IMR-90 (cell line): ENCODE results near the gene COL4A2. TPM values are rescaled to one million over a fixed set of nuclear protein-coding genes. Genes with fewer than 3 reads are reported as not detected.
A peak's percentile ranks its signal among the peaks of the same experiment; 100 is the strongest.

Source experiments
- ATAC-seq: fragments of 200-7000 bp; cut with Tn5 transposase; 2 replicates; pipeline ENCODE4 v1.9.1; 2020; ENCODE audit warnings: low read depth, mild to moderate bottlenecking, moderate library complexity
- BruUV-seq: library from RNA; stranded (reverse); fragments of 400-500 nt; replicated peaks from 2 replicates; lab custom pipeline; 2021; lab: Mats Ljungman, UMichigan
- CTCF ChIA-PET: fragments of 300-600 bp; formaldehyde crosslinking; extraction: SDS; loops from one replicate; lab custom pipeline; 2021; ENCODE audit warnings: antibody characterized with exemption; lab: Yijun Ruan, JAX
- POLR2A ChIA-PET: fragments of 300-600 bp; sonication (Branson Sonifier 250); formaldehyde crosslinking; loops from one replicate; lab custom pipeline; 2022; ENCODE audit warnings: antibody characterized with exemption; ENCODE audit not compliant: unreplicated experiment; lab: Charles Lee
- DNase-seq: peaks from one replicate; pipeline ENCODE4 v3.0.0; 2013
- H2AFZ ChIP-seq: replicated peaks from 2 replicates; pipeline ENCODE3; 2013; ENCODE audit warnings: low read length, mild to moderate bottlenecking; ENCODE audit not compliant: poor library complexity
- H2AK5ac ChIP-seq: 2 replicates; pipeline ENCODE4 v1.6.1; 2013; ENCODE audit warnings: low read depth, low read length, inconsistent platforms
- H2AK9ac ChIP-seq: replicated peaks from 2 replicates; pipeline ENCODE3; 2013; ENCODE audit warnings: mild to moderate bottlenecking, low read depth, low read length, moderate library complexity; ENCODE audit not compliant: poor library complexity
- H2BK120ac ChIP-seq: 2 replicates; pipeline ENCODE4 v1.6.1; 2013; ENCODE audit warnings: low read depth, low read length, inconsistent platforms
- H2BK15ac ChIP-seq: 3 replicates; pipeline ENCODE4 v1.6.1; 2013; ENCODE audit warnings: low read depth, low read length, inconsistent platforms
- H2BK20ac ChIP-seq: 2 replicates; pipeline ENCODE4 v1.6.1; 2013; ENCODE audit warnings: low read depth, mild to moderate bottlenecking, inconsistent platforms, low read length, moderate library complexity
- H2BK5ac ChIP-seq: 2 replicates; pipeline ENCODE4 v1.6.1; 2013; ENCODE audit warnings: mild to moderate bottlenecking, low read depth, low read length, inconsistent platforms; ENCODE audit not compliant: poor library complexity, severe bottlenecking
- H3K14ac ChIP-seq: replicated peaks from 2 replicates; pipeline ENCODE4 v1.6.1; 2013; ENCODE audit warnings: low read depth, low read length, inconsistent platforms
- H3K18ac ChIP-seq: 2 replicates; pipeline ENCODE4 v1.6.1; 2013; ENCODE audit warnings: low read depth, low read length, control low read depth
- H3K23ac ChIP-seq: 2 replicates; pipeline ENCODE4 v1.6.1; 2013; ENCODE audit warnings: low read depth, low read length, inconsistent platforms
- H3K27ac ChIP-seq: 2 replicates; pipeline ENCODE4 v1.5.1; 2013; ENCODE audit warnings: mild to moderate bottlenecking, control low read depth, low read length; ENCODE audit not compliant: insufficient read depth
- H3K27me3 ChIP-seq: 2 replicates; pipeline ENCODE4 v1.6.1; 2013; ENCODE audit warnings: low read length; ENCODE audit not compliant: control insufficient read depth, insufficient read depth
- H3K36me3 ChIP-seq: 2 replicates; pipeline ENCODE4 v1.6.1; 2013; ENCODE audit warnings: low read length, mixed read lengths; ENCODE audit not compliant: control insufficient read depth, insufficient read depth
- H3K4ac ChIP-seq: 2 replicates; pipeline ENCODE4 v1.6.1; 2013; ENCODE audit warnings: low read depth, low read length, inconsistent platforms
- H3K4me1 ChIP-seq: 2 replicates; pipeline ENCODE4 v1.6.1; 2013; ENCODE audit warnings: low read length, mixed read lengths; ENCODE audit not compliant: control insufficient read depth, insufficient read depth
- H3K4me2 ChIP-seq: 2 replicates; pipeline ENCODE4 v1.6.1; 2013; ENCODE audit warnings: low read depth, mild to moderate bottlenecking, control low read depth, low read length, moderate library complexity
- H3K4me3 ChIP-seq: 2 replicates; pipeline ENCODE4 v1.5.1; 2013; ENCODE audit warnings: low read depth, mild to moderate bottlenecking, control low read depth, low read length, moderate library complexity; ENCODE audit not compliant: insufficient read depth
- H3K56ac ChIP-seq: 2 replicates; pipeline ENCODE4 v1.6.1; 2013; ENCODE audit warnings: low read length, inconsistent platforms; ENCODE audit not compliant: insufficient read depth; ENCODE audit errors: extremely low read depth
- H3K79me1 ChIP-seq, 2 experiments: 2 replicates each; pipeline ENCODE4 v1.6.1; 2013; ENCODE audit warnings: low read length in 2 of 2, inconsistent platforms in 1 of 2, low read depth in 1 of 2
- H3K9ac ChIP-seq: 2 replicates; pipeline ENCODE4 v1.6.1; 2013; ENCODE audit warnings: low read depth, low read length, control low read depth
- H3K9me1 ChIP-seq: 2 replicates; pipeline ENCODE4 v1.6.1; 2013; ENCODE audit warnings: low read length, inconsistent platforms; ENCODE audit not compliant: insufficient read depth
- H3K9me3 ChIP-seq: 2 replicates; pipeline ENCODE4 v1.6.1; 2013; ENCODE audit warnings: low read length; ENCODE audit not compliant: control insufficient read depth, insufficient read depth
- H4K20me1 ChIP-seq: 2 replicates; pipeline ENCODE4 v1.6.1; 2013; ENCODE audit warnings: low read length, inconsistent platforms; ENCODE audit not compliant: insufficient read depth
- H4K5ac ChIP-seq: 2 replicates; pipeline ENCODE4 v1.6.1; 2013; ENCODE audit warnings: mild to moderate bottlenecking, low read depth, low read length, control low read depth
- H4K8ac ChIP-seq, 2 experiments: 2 replicates each; pipeline ENCODE4 v1.6.1; 2013; ENCODE audit warnings: low read depth in 2 of 2, low read length in 2 of 2, control low read depth in 1 of 2, inconsistent platforms in 1 of 2
- H4K91ac ChIP-seq: 2 replicates; pipeline ENCODE4 v1.6.1; 2013; ENCODE audit warnings: low read depth, low read length, inconsistent platforms; ENCODE audit not compliant: insufficient read depth
- CTCF ChIP-seq: conservative IDR thresholded peaks from 2 replicates; pipeline ENCODE4 v1.5.1; 2012; ENCODE audit warnings: mild to moderate bottlenecking, low read depth, low read length, improper control_type of control experiment
- ELK1 ChIP-seq: fragments of 150-350 bp; IDR thresholded peaks from 2 replicates; pipeline ENCODE4 v1.6.1; 2016; ENCODE audit warnings: low read depth, mild to moderate bottlenecking, low read length, moderate library complexity, borderline replicate concordance
- MAFK ChIP-seq: IDR thresholded peaks from 2 replicates; pipeline ENCODE4 v1.6.1; 2012; ENCODE audit warnings: low read depth, low read length, improper control_type of control experiment
- MXI1 ChIP-seq: IDR thresholded peaks from 2 replicates; pipeline ENCODE4 v1.6.1; 2012; ENCODE audit warnings: low read depth, mild to moderate bottlenecking, low read length, moderate library complexity, borderline replicate concordance
- NFE2L2 ChIP-seq: fragments of 150-350 bp; IDR thresholded peaks from 2 replicates; pipeline ENCODE4 v1.6.1; 2016; ENCODE audit warnings: low read depth, mild to moderate bottlenecking, low read length
- RCOR1 ChIP-seq: IDR thresholded peaks from 2 replicates; pipeline ENCODE4 v1.6.1; 2012; ENCODE audit warnings: mild to moderate bottlenecking, low read length, improper control_type of control experiment; ENCODE audit not compliant: insufficient replicate concordance
- RFX5 ChIP-seq: IDR thresholded peaks from 2 replicates; pipeline ENCODE4 v1.8.0; 2012; ENCODE audit warnings: low read depth, mild to moderate bottlenecking, low read length, moderate library complexity
- SMC3 ChIP-seq: fragments of 150-350 bp; IDR thresholded peaks from 2 replicates; pipeline ENCODE4 v1.6.1; 2016; ENCODE audit warnings: low read depth, mild to moderate bottlenecking, antibody characterized with exemption, low read length, moderate library complexity
- WGBS, 2 experiments: methylation state at CpG; one replicate each; pipeline versions ENCODE4 v1.1.5 to v1.1.7; 2013; ENCODE audit warnings: missing lambda C conversion rate in 2 of 2; ENCODE audit not compliant: insufficient read length in 1 of 2; ENCODE audit errors: extremely low coverage in 2 of 2; 5-methylcytosine and 5-hydroxymethylcytosine counted together
- dilution Hi-C: fragments of 300-500 bp; cut with HindIII; formaldehyde crosslinking; loops from one replicate; pipeline ENCODE4 v1.14.3; 2018; ENCODE audit warnings: low sequenced_read_pairs; ENCODE audit not compliant: unreplicated experiment
- in situ Hi-C: fragments of 300-500 bp; cut with MboI; formaldehyde crosslinking; loops from 3 replicates; pipeline ENCODE4 v1.14.3; 2019; ENCODE audit warnings: low sequenced_read_pairs, inconsistent platforms, mixed read lengths
- intact Hi-C: fragments of 100-400 bp; cut with micrococcal nuclease; formaldehyde crosslinking; loops from 2 replicates; pipeline ENCODE4 v1.10.0; 2022
- polyA plus RNA-seq, 3 experiments: library from polyadenylated mRNA; depleted of rRNA; stranded (reverse); fragments of >200 nt; gene quantifications; 2 replicates each; pipeline ENCODE4 v1.2.3, GENCODE V29; 2012; ENCODE audit warnings: low replicate concordance in 1 of 3
- total RNA-seq: library from RNA; depleted of rRNA; stranded (reverse); fragments of >200 nt; gene quantifications from 2 replicates; pipeline ENCODE4 v1.2.3, GENCODE V29; 2012

The COL4A2 gene
- total and polyA plus RNA-seq, 2 of the 4 experiments (the other 2 are of a cell fraction), result 90.7 to 457 TPM

- TF ChIP-seq NFE2L2 (no peak), SMC3 (no peak), MXI1 (no peak), CTCF (no peak), ELK1 (no peak), MAFK (no peak), RCOR1 (no peak), RFX5 (no peak)
- no peak for ATAC-seq
- Histone ChIP-seq H2BK5ac (peak overlapping the region; percentile 99), H2AK9ac (no peak overlapping the region), H3K23ac (peak overlapping the region; percentile 94; the same call in 1 of the 2 replicates), H2AFZ (no peak overlapping the region), H3K79me1 (peaks cover 35 to 69% of the 10 kb centered on the region in 2 experiments), H4K91ac (peak overlapping the region; percentile 61), H3K9ac (no peak overlapping the region), H3K14ac (0 out of 2 replicates have a peak overlapping the region, but pooled peaks have one; percentile 5), H3K27ac (no peak overlapping the region), H3K4ac (peak overlapping the region; percentile 38; the same call in 1 of the 2 replicates), H3K36me3 (peaks cover 5% of the 10 kb centered on the region; the same call in 1 of the 2 replicates), H4K5ac (no peak overlapping the region; the same call in 1 of the 2 replicates), H3K56ac (no peak overlapping the region), H4K8ac (peak overlapping the region; percentile 52 to 80), H3K9me3 (no peaks in the 10 kb centered on the region), H2BK15ac (peak overlapping the region; percentile 55; the same call in 2 of the 3 replicates), H3K4me1 (peaks cover 37% of the 10 kb centered on the region), H2BK20ac (peak overlapping the region; percentile 40; the same call in 1 of the 2 replicates), H3K18ac (peak overlapping the region; percentile 10; the same call in 1 of the 2 replicates), H2BK120ac (peak overlapping the region; percentile 87; the same call in 1 of the 2 replicates), H3K4me3 (no peak overlapping the region), H3K9me1 (peaks cover 28% of the 10 kb centered on the region), H4K20me1 (no peaks in the 10 kb centered on the region), H3K4me2 (no peak overlapping the region), H2AK5ac (no peak overlapping the region), H3K27me3 (no peaks in the 10 kb centered on the region)
- dilution Hi-C loops (no loop called here), intact Hi-C loops (no loop called here), in situ Hi-C loops (no loop called here)
- CTCF ChIA-PET, result no interaction called here
- no TSS peak for BruUV-seq
- WGBS, 2 experiments, result no CpG with 5 or more reads among the region's 2 CpGs
- POLR2A ChIA-PET, result interaction anchor here (1.0 kb wide), 1 partner anchor 91 kb away, joined by 5 read pairs; no protein-coding TSS in a partner anchor
- DNase-seq, result peak; percentile 51
These were observed 92.7 kb downstream of the COL4A2 start for GRCh38 chr13:110399801-110400200.
